ENCODE results near the gene FBRSL1.

GRCh38 chr12:132474237-132474741 is 15.7 kb upstream of the FBRSL1 start:
- TF ChIP-seq EZH2phosphoT487 (IDR thresholded peaks at IDR 0.05; ENCODE audit: insufficient read depth, low read depth): no peak
- no peak for TF ChIP-seq EZH2 (IDR thresholded peaks at IDR 0.05; ENCODE audit: insufficient read depth, poor library complexity, severe bottlenecking)

Measured in GM23248 (cell line).